ENCODE results near the gene CRB2. TPM values are rescaled to one million over a fixed set of nuclear protein-coding genes. Genes with fewer than 3 reads are reported as not detected.

The CRB2 gene
- total RNA-seq, 2 donors from 2014 or later, result under 0.01 to 1.3 TPM

GRCh38 chr9:123337971-123338370, 18.0 kb upstream of the CRB2 start:
- peaks cover 6% of the 10 kb centered on the region for H3K4me1 ChIP-seq
- 75 to 100% methylated on average over 2 to 4 of the region's 4 CpGs for WGBS, 2 donors
- no peak for DNase-seq
- intact Hi-C loops (cut with DNase I), result no loop called here
- TF ChIP-seq, protein P1, sequence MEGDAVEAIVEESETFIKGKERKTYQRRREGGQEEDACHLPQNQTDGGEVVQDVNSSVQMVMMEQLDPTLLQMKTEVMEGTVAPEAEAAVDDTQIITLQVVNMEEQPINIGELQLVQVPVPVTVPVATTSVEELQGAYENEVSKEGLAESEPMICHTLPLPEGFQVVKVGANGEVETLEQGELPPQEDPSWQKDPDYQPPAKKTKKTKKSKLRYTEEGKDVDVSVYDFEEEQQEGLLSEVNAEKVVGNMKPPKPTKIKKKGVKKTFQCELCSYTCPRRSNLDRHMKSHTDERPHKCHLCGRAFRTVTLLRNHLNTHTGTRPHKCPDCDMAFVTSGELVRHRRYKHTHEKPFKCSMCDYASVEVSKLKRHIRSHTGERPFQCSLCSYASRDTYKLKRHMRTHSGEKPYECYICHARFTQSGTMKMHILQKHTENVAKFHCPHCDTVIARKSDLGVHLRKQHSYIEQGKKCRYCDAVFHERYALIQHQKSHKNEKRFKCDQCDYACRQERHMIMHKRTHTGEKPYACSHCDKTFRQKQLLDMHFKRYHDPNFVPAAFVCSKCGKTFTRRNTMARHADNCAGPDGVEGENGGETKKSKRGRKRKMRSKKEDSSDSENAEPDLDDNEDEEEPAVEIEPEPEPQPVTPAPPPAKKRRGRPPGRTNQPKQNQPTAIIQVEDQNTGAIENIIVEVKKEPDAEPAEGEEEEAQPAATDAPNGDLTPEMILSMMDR (IDR thresholded peaks at IDR 0.05), result no peak
- no peak for TF ChIP-seq POLR2A (IDR thresholded peaks at IDR 0.05)
- no peak overlapping the region for H3K27ac ChIP-seq
- no peaks in the 10 kb centered on the region for H3K9me3 ChIP-seq
- H3K27me3 ChIP-seq, result no peaks in the 10 kb centered on the region
- H3K36me3 ChIP-seq (replicated peaks in 1 of 2; ENCODE audit: insufficient read depth in 1 of 2, low read depth in 2 of 2), result no peaks in the 10 kb centered on the region
- H3K4me3 ChIP-seq, result no peak overlapping the region
- no peak for ATAC-seq

DNA sequence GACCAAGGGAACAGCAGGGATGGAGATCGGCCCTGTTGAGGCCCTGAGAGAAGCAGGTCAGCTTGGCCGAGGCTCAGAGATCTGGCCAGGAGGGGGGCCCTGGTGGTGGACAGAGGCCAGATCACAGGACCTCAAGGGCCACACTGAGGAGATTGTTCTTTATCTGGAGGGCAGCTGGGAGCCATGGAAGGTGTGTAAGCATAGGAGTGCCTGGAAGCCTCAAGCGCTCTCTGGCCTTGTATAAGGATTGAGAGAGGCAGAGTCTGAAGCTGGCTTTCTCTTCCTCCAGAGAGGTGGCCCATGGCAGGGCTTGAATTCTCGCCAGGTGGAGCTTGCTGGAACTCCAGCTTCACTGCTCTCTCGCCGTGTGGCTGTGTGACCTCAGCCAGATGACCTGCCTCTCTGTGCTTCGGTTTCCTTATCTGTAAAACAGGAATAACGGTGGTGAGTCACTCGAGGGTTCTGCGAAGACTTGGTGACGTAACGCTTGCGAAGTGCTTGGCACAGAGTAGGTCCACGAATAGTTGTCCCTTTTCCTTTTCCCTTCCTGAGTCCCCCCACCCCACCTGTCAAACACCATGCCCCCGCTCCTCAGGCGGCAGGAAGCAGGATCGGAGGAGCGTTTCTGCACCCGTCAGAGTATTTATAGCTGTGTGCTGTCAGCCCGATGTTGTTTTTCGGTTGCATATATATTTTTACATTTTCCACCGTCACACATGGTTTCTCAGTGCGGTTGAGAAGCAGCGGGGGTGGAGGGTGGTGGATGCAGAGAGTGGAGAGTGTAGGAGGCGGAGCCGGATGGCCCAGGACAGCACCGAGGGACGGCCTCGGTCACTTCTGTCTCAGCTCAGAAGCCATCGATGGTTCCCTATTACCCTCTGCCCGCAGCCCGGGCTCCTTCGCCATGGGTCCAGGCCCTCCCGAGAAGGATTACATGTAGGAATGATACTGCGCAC, 17.0 kb upstream of the CRB2 start:
- H3K4me3 ChIP-seq, result no peak overlapping the region
- no peak overlapping the region for H3K27ac ChIP-seq
- TF ChIP-seq, protein P1 (IDR thresholded peaks at IDR 0.05), result no peak
- no peak for TF ChIP-seq POLR2A (IDR thresholded peaks at IDR 0.05)
- no peaks in the 10 kb centered on the region for H3K9me3 ChIP-seq
- H3K4me1 ChIP-seq, result peaks cover 6% of the 10 kb centered on the region
- ATAC-seq (no peak), DNase-seq (peak in 1 of 4 donors; percentile 19)
- 62 to 74% methylated on average over 30 to 35 of the region's 35 CpGs for WGBS, 2 donors
- no peaks in the 10 kb centered on the region for H3K36me3 ChIP-seq (replicated peaks in 1 of 2; ENCODE audit: insufficient read depth in 1 of 2, low read depth in 2 of 2)
- H3K27me3 ChIP-seq, result no peaks in the 10 kb centered on the region
- intact Hi-C loops (cut with DNase I), result no loop called here

- H3K4me3 ChIP-seq, result no peak overlapping the region
These were observed 16.1 kb upstream of the CRB2 start for GRCh38 chr9:123339666-123340510.

GRCh38 chr9:123341816-123342215, 14.2 kb upstream of the CRB2 start:
- no peaks in the 10 kb centered on the region for H3K4me1 ChIP-seq
- ATAC-seq (no peak), DNase-seq (no peak)
- no peaks in the 10 kb centered on the region for H3K27me3 ChIP-seq
- H3K4me3 ChIP-seq, result no peak overlapping the region
- intact Hi-C loops (cut with DNase I), result loop anchor here (10.0 kb wide), 1 partner anchor 257 kb away; no protein-coding TSS in a partner anchor
- no peaks in the 10 kb centered on the region for H3K36me3 ChIP-seq (replicated peaks in 1 of 2; ENCODE audit: insufficient read depth in 1 of 2, low read depth in 2 of 2)
- H3K9me3 ChIP-seq, result no peaks in the 10 kb centered on the region
- 78 to 80% methylated on average over 6 of the region's 6 CpGs for WGBS, 2 donors
- H3K27ac ChIP-seq, result no peak overlapping the region
- TF ChIP-seq, protein P1 (IDR thresholded peaks at IDR 0.05), result no peak
- TF ChIP-seq POLR2A (IDR thresholded peaks at IDR 0.05), result no peak

More at GRCh38 chr9:123339666-123340510, 16.1 kb upstream of the CRB2 start:
- H3K27me3 ChIP-seq, result no peaks in the 10 kb centered on the region
- no peaks in the 10 kb centered on the region for H3K36me3 ChIP-seq (replicated peaks in 1 of 2; ENCODE audit: insufficient read depth in 1 of 2, low read depth in 2 of 2)
- TF ChIP-seq POLR2A (IDR thresholded peaks at IDR 0.05), result no peak
- TF ChIP-seq, protein P1 (IDR thresholded peaks at IDR 0.05), result no peak
- H3K9me3 ChIP-seq, result no peaks in the 10 kb centered on the region
- peaks cover 6% of the 10 kb centered on the region for H3K4me1 ChIP-seq
- 67 to 75% methylated on average over 30 to 32 of the region's 32 CpGs for WGBS, 2 donors
- intact Hi-C loops (cut with DNase I), result loop anchor here (10.0 kb wide), 1 partner anchor 255 kb away; no protein-coding TSS in a partner anchor
- ATAC-seq (no peak), DNase-seq (no peak)
- no peak overlapping the region for H3K27ac ChIP-seq

Data from body of pancreas (tissue), 4 donors.